ENCODE data around the gene TFF3.

The TFF3 gene

DNA sequence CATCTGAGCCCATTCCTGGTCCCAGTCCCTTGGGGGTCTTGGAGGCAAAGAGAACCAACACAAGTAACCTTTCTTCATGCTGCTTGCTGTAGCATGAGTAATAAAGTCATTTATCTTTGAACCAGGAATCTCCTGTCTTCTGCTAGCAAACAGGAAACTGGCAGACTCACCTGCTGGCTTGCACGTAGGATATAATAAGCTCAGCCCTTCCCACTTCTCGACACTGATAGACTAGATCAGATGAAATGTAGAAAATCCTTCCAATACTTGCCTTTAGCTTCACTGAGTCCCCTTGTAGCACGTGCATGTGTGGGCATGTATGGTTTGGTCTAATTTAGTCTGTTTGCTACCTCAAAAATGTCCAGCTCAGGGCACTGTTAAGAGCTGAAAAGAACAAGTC, 42.1 kb upstream of the TFF3 start:
- Histone ChIP-seq H3K4me1 (ENCODE audit: insufficient read depth, poor library complexity, severe bottlenecking) (no peaks in the 10 kb centered on the region), H3K27me3 (ENCODE audit: insufficient read depth, poor library complexity, severe bottlenecking) (no peaks in the 10 kb centered on the region), H3K36me3 (ENCODE audit: low read depth) (no peaks in the 10 kb centered on the region), H3K27ac (ENCODE audit: poor library complexity, severe bottlenecking) (no peak overlapping the region), H3K9me3 (ENCODE audit: severe bottlenecking) (peaks cover 2% of the 10 kb centered on the region), H3K4me3 (ENCODE audit: severe bottlenecking) (no peak overlapping the region)
- DNase-seq (ENCODE audit: low spot score), result peak; percentile 1
- TF ChIP-seq, protein P1, sequence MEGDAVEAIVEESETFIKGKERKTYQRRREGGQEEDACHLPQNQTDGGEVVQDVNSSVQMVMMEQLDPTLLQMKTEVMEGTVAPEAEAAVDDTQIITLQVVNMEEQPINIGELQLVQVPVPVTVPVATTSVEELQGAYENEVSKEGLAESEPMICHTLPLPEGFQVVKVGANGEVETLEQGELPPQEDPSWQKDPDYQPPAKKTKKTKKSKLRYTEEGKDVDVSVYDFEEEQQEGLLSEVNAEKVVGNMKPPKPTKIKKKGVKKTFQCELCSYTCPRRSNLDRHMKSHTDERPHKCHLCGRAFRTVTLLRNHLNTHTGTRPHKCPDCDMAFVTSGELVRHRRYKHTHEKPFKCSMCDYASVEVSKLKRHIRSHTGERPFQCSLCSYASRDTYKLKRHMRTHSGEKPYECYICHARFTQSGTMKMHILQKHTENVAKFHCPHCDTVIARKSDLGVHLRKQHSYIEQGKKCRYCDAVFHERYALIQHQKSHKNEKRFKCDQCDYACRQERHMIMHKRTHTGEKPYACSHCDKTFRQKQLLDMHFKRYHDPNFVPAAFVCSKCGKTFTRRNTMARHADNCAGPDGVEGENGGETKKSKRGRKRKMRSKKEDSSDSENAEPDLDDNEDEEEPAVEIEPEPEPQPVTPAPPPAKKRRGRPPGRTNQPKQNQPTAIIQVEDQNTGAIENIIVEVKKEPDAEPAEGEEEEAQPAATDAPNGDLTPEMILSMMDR (IDR thresholded peaks at IDR 0.05; ENCODE audit: poor library complexity, severe bottlenecking), result no peak
- ATAC-seq (ENCODE audit: low read depth), result no peak

GRCh38 chr21:42356650-42357049, 41.4 kb upstream of the TFF3 start:
- H3K27me3 ChIP-seq (ENCODE audit: insufficient read depth, poor library complexity, severe bottlenecking), result no peaks in the 10 kb centered on the region
- no peaks in the 10 kb centered on the region for H3K36me3 ChIP-seq (ENCODE audit: low read depth)
- H3K9me3 ChIP-seq (ENCODE audit: severe bottlenecking), result peaks cover 2% of the 10 kb centered on the region
- no peak overlapping the region for H3K27ac ChIP-seq (ENCODE audit: poor library complexity, severe bottlenecking)
- H3K4me1 ChIP-seq (ENCODE audit: insufficient read depth, poor library complexity, severe bottlenecking), result no peaks in the 10 kb centered on the region
- DNase-seq (ENCODE audit: low spot score) (no peak), ATAC-seq (ENCODE audit: low read depth) (no peak)
- H3K4me3 ChIP-seq (ENCODE audit: severe bottlenecking), result no peak overlapping the region
- TF ChIP-seq, protein P1 (IDR thresholded peaks at IDR 0.05; ENCODE audit: poor library complexity, severe bottlenecking), result no peak

DNA sequence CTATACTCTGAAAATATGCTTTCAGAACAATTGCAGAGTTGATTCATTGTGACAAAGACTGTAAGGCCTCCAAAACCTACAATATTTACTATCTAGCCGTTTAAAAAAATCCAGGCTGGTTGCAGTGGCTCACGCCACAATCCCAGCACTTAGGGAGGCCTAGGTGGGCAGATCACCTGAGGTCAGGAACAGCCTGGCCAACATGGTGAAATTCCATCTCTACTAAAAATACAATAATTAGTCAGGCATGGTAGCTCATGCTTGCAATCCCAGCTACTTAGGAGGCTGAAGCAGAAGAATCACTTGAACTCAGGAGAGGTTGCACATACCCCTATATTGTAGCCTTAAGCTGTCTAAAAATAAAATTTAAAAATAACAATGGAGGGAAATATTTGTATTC, 40.8 kb upstream of the TFF3 start:
- no peak overlapping the region for H3K27ac ChIP-seq (ENCODE audit: poor library complexity, severe bottlenecking)
- H3K36me3 ChIP-seq (ENCODE audit: low read depth), result no peaks in the 10 kb centered on the region
- no peaks in the 10 kb centered on the region for H3K4me1 ChIP-seq (ENCODE audit: insufficient read depth, poor library complexity, severe bottlenecking)
- DNase-seq (ENCODE audit: low spot score), result no peak
- ATAC-seq (ENCODE audit: low read depth), result no peak
- H3K27me3 ChIP-seq (ENCODE audit: insufficient read depth, poor library complexity, severe bottlenecking), result no peaks in the 10 kb centered on the region
- H3K4me3 ChIP-seq (ENCODE audit: severe bottlenecking), result no peak overlapping the region
- TF ChIP-seq, protein P1 (IDR thresholded peaks at IDR 0.05; ENCODE audit: poor library complexity, severe bottlenecking), result no peak
- H3K9me3 ChIP-seq (ENCODE audit: severe bottlenecking), result peaks cover 2% of the 10 kb centered on the region

DNA sequence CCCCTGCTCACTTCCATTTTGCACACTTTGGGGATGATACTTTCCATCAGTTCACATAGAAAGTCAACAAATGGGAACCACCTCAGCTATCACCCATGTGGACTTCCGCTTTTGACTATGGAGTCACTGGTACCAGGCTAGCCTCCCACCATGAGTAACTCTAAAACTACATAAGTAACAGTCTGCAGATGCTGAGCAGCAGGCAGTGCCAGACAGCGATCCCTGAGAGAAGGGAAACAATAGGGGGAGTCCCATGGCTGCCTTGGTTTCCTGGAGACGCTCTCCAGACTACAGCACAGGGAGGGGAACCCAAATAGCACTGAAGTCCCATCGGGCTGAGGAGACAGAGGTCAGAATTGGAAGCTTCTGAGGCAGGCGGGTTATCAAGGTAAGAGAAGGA, 38.4 kb upstream of the TFF3 start:
- DNase-seq (ENCODE audit: low spot score) (no peak), ATAC-seq (ENCODE audit: low read depth) (no peak)
- TF ChIP-seq, protein P1 (IDR thresholded peaks at IDR 0.05; ENCODE audit: poor library complexity, severe bottlenecking), result no peak
- H3K27me3 ChIP-seq (ENCODE audit: insufficient read depth, poor library complexity, severe bottlenecking), result no peaks in the 10 kb centered on the region
- no peak overlapping the region for H3K4me3 ChIP-seq (ENCODE audit: severe bottlenecking)
- H3K36me3 ChIP-seq (ENCODE audit: low read depth), result no peaks in the 10 kb centered on the region
- no peak overlapping the region for H3K27ac ChIP-seq (ENCODE audit: poor library complexity, severe bottlenecking)
- peaks cover 2% of the 10 kb centered on the region for H3K9me3 ChIP-seq (ENCODE audit: severe bottlenecking)
- no peaks in the 10 kb centered on the region for H3K4me1 ChIP-seq (ENCODE audit: insufficient read depth, poor library complexity, severe bottlenecking)

DNA sequence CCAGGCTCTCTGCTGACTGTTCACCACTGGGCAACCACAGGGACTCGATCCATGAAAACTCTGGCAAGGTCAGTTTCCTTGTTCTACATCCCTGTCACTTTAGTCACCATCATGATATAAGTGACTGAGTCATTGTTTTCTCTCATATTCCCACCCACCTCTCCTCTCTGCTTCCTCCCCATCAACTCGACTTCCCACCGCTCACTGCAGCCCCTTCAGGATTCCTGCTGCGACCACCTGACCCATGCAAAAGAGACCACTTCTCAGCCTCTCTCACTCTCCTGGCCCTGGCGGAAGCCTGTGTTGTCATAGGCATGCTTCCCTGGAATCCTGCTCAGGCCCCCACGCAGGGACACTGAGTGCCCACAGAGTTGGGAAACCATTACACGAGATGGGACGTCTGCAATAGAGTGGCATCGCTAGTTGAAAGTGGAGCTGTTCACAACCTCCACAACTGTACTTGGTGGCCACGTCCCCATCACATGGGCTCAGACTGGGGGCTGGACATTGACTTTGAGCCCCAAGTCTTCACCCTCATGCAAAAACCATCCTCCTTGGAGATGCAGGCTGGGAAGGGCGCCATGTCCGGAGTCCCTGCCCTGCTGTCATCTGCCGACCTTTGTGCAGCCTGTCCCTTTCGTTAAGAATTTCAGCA, 37.4 kb upstream of the TFF3 start:
- H3K27ac ChIP-seq (ENCODE audit: poor library complexity, severe bottlenecking), result no peak overlapping the region
- no peaks in the 10 kb centered on the region for H3K36me3 ChIP-seq (ENCODE audit: low read depth)
- DNase-seq (ENCODE audit: low spot score), result no peak
- H3K27me3 ChIP-seq (ENCODE audit: insufficient read depth, poor library complexity, severe bottlenecking), result no peaks in the 10 kb centered on the region
- no peaks in the 10 kb centered on the region for H3K4me1 ChIP-seq (ENCODE audit: insufficient read depth, poor library complexity, severe bottlenecking)
- TF ChIP-seq, protein P1 (IDR thresholded peaks at IDR 0.05; ENCODE audit: poor library complexity, severe bottlenecking), result no peak
- no peak for ATAC-seq (ENCODE audit: low read depth)
- H3K9me3 ChIP-seq (ENCODE audit: severe bottlenecking), result peaks cover 2% of the 10 kb centered on the region
- no peak overlapping the region for H3K4me3 ChIP-seq (ENCODE audit: severe bottlenecking)
